NCI-H1694 treated with DMSO at 0.1 percent for 48 hours (cell line): ENCODE data around the gene CFDP1.

ENCODE experiments used
- DNase-seq: peaks from one replicate; lab custom pipeline; 2025; lab: John Stamatoyannopoulos, UW

Gene CFDP1

GRCh38 chr16:75319513-75320411, 113.5 kb downstream of the CFDP1 start:
- no peak for DNase-seq

GRCh38 chr16:75318737-75319136, 114.6 kb downstream of the CFDP1 start:
- DNase-seq: no peak

- DNase-seq: no peak
Observed at GRCh38 chr16:75317532-75317931, 115.8 kb downstream of the CFDP1 start.

- no peak for DNase-seq
Observed at GRCh38 chr16:75317101-75317522, 116.2 kb downstream of the CFDP1 start.

- no peak for DNase-seq
Observed at GRCh38 chr16:75315539-75316306, 117.6 kb downstream of the CFDP1 start.

- DNase-seq: no peak
Observed at GRCh38 chr16:75312875-75313274, 120.4 kb downstream of the CFDP1 start.

GRCh38 chr16:75311383-75311938, 121.8 kb downstream of the CFDP1 start:
- no peak for DNase-seq

- DNase-seq: no peak
Observed at GRCh38 chr16:75310541-75310940, 122.8 kb downstream of the CFDP1 start.

GRCh38 chr16:75309899-75310430, 123.3 kb downstream of the CFDP1 start:
- DNase-seq: no peak

GRCh38 chr16:75309156-75309555, 124.1 kb downstream of the CFDP1 start:
- no peak for DNase-seq

GRCh38 chr16:75308011-75308410, 125.3 kb downstream of the CFDP1 start:
- no peak for DNase-seq

GRCh38 chr16:75307506-75307905, 125.8 kb downstream of the CFDP1 start:
- no peak for DNase-seq

- no peak for DNase-seq
Observed at GRCh38 chr16:75306099-75306762, 127.1 kb downstream of the CFDP1 start.

- peak; percentile 69 for DNase-seq
Observed at GRCh38 chr16:75305364-75306098, 127.8 kb downstream of the CFDP1 start.

- DNase-seq: peak; percentile 36
Observed at GRCh38 chr16:75304521-75305363, 128.6 kb downstream of the CFDP1 start.

GRCh38 chr16:75301804-75302203, 131.5 kb downstream of the CFDP1 start:
- DNase-seq: no peak

GRCh38 chr16:75298267-75298666, 135.0 kb downstream of the CFDP1 start:
- no peak for DNase-seq

GRCh38 chr16:75296606-75297005, 136.7 kb downstream of the CFDP1 start:
- no peak for DNase-seq

GRCh38 chr16:75294773-75295459, 138.4 kb downstream of the CFDP1 start:
- DNase-seq: no peak

GRCh38 chr16:75293772-75294171, 139.5 kb downstream of the CFDP1 start:
- DNase-seq: no peak
